IMR-90 (cell line): ENCODE measurements around the gene GTPBP6. TPM values are rescaled to one million over a fixed set of nuclear protein-coding genes. Genes with fewer than 3 reads are reported as not detected.

Source experiments
- ATAC-seq: fragments of 200-7000 bp; cut with Tn5 transposase; 2 replicates; pipeline ENCODE4 v1.9.1; 2020; ENCODE audit warnings: low read depth, mild to moderate bottlenecking, moderate library complexity
- BruUV-seq: library from RNA; stranded (reverse); fragments of 400-500 nt; replicated peaks from 2 replicates; lab custom pipeline; 2021; lab: Mats Ljungman, UMichigan
- CTCF ChIA-PET: fragments of 300-600 bp; formaldehyde crosslinking; extraction: SDS; loops from one replicate; lab custom pipeline; 2021; ENCODE audit warnings: antibody characterized with exemption; lab: Yijun Ruan, JAX
- POLR2A ChIA-PET: fragments of 300-600 bp; sonication (Branson Sonifier 250); formaldehyde crosslinking; loops from one replicate; lab custom pipeline; 2022; ENCODE audit warnings: antibody characterized with exemption; ENCODE audit not compliant: unreplicated experiment; lab: Charles Lee
- DNase-seq: peaks from one replicate; pipeline ENCODE4 v3.0.0; 2013
- H2AFZ ChIP-seq: replicated peaks from 2 replicates; pipeline ENCODE3; 2013; ENCODE audit warnings: low read length, mild to moderate bottlenecking; ENCODE audit not compliant: poor library complexity
- H2AK5ac ChIP-seq: 2 replicates; pipeline ENCODE4 v1.6.1; 2013; ENCODE audit warnings: low read depth, low read length, inconsistent platforms
- H2AK9ac ChIP-seq: replicated peaks from 2 replicates; pipeline ENCODE3; 2013; ENCODE audit warnings: mild to moderate bottlenecking, low read depth, low read length, moderate library complexity; ENCODE audit not compliant: poor library complexity
- H2BK120ac ChIP-seq: 2 replicates; pipeline ENCODE4 v1.6.1; 2013; ENCODE audit warnings: low read depth, low read length, inconsistent platforms
- H2BK15ac ChIP-seq: 3 replicates; pipeline ENCODE4 v1.6.1; 2013; ENCODE audit warnings: low read depth, low read length, inconsistent platforms
- H2BK20ac ChIP-seq: 2 replicates; pipeline ENCODE4 v1.6.1; 2013; ENCODE audit warnings: low read depth, mild to moderate bottlenecking, inconsistent platforms, low read length, moderate library complexity
- H2BK5ac ChIP-seq: 2 replicates; pipeline ENCODE4 v1.6.1; 2013; ENCODE audit warnings: mild to moderate bottlenecking, low read depth, low read length, inconsistent platforms; ENCODE audit not compliant: poor library complexity, severe bottlenecking
- H3K14ac ChIP-seq: replicated peaks from 2 replicates; pipeline ENCODE4 v1.6.1; 2013; ENCODE audit warnings: low read depth, low read length, inconsistent platforms
- H3K18ac ChIP-seq: 2 replicates; pipeline ENCODE4 v1.6.1; 2013; ENCODE audit warnings: low read depth, low read length, control low read depth
- H3K23ac ChIP-seq: 2 replicates; pipeline ENCODE4 v1.6.1; 2013; ENCODE audit warnings: low read depth, low read length, inconsistent platforms
- H3K27ac ChIP-seq: 2 replicates; pipeline ENCODE4 v1.5.1; 2013; ENCODE audit warnings: mild to moderate bottlenecking, control low read depth, low read length; ENCODE audit not compliant: insufficient read depth
- H3K27me3 ChIP-seq: 2 replicates; pipeline ENCODE4 v1.6.1; 2013; ENCODE audit warnings: low read length; ENCODE audit not compliant: control insufficient read depth, insufficient read depth
- H3K36me3 ChIP-seq: 2 replicates; pipeline ENCODE4 v1.6.1; 2013; ENCODE audit warnings: low read length, mixed read lengths; ENCODE audit not compliant: control insufficient read depth, insufficient read depth
- H3K4ac ChIP-seq: 2 replicates; pipeline ENCODE4 v1.6.1; 2013; ENCODE audit warnings: low read depth, low read length, inconsistent platforms
- H3K4me1 ChIP-seq: 2 replicates; pipeline ENCODE4 v1.6.1; 2013; ENCODE audit warnings: low read length, mixed read lengths; ENCODE audit not compliant: control insufficient read depth, insufficient read depth
- H3K4me2 ChIP-seq: 2 replicates; pipeline ENCODE4 v1.6.1; 2013; ENCODE audit warnings: low read depth, mild to moderate bottlenecking, control low read depth, low read length, moderate library complexity
- H3K4me3 ChIP-seq: 2 replicates; pipeline ENCODE4 v1.5.1; 2013; ENCODE audit warnings: low read depth, mild to moderate bottlenecking, control low read depth, low read length, moderate library complexity; ENCODE audit not compliant: insufficient read depth
- H3K56ac ChIP-seq: 2 replicates; pipeline ENCODE4 v1.6.1; 2013; ENCODE audit warnings: low read length, inconsistent platforms; ENCODE audit not compliant: insufficient read depth; ENCODE audit errors: extremely low read depth
- H3K79me1 ChIP-seq, 2 experiments: 2 replicates each; pipeline ENCODE4 v1.6.1; 2013; ENCODE audit warnings: low read length in 2 of 2, inconsistent platforms in 1 of 2, low read depth in 1 of 2
- H3K9ac ChIP-seq: 2 replicates; pipeline ENCODE4 v1.6.1; 2013; ENCODE audit warnings: low read depth, low read length, control low read depth
- H3K9me1 ChIP-seq: 2 replicates; pipeline ENCODE4 v1.6.1; 2013; ENCODE audit warnings: low read length, inconsistent platforms; ENCODE audit not compliant: insufficient read depth
- H3K9me3 ChIP-seq: 2 replicates; pipeline ENCODE4 v1.6.1; 2013; ENCODE audit warnings: low read length; ENCODE audit not compliant: control insufficient read depth, insufficient read depth
- H4K20me1 ChIP-seq: 2 replicates; pipeline ENCODE4 v1.6.1; 2013; ENCODE audit warnings: low read length, inconsistent platforms; ENCODE audit not compliant: insufficient read depth
- H4K5ac ChIP-seq: 2 replicates; pipeline ENCODE4 v1.6.1; 2013; ENCODE audit warnings: mild to moderate bottlenecking, low read depth, low read length, control low read depth
- H4K8ac ChIP-seq, 2 experiments: 2 replicates each; pipeline ENCODE4 v1.6.1; 2013; ENCODE audit warnings: low read depth in 2 of 2, low read length in 2 of 2, control low read depth in 1 of 2, inconsistent platforms in 1 of 2
- H4K91ac ChIP-seq: 2 replicates; pipeline ENCODE4 v1.6.1; 2013; ENCODE audit warnings: low read depth, low read length, inconsistent platforms; ENCODE audit not compliant: insufficient read depth
- BHLHE40 ChIP-seq: fragments of 150-350 bp; IDR thresholded peaks from 2 replicates; pipeline ENCODE4 v1.6.1; 2016; ENCODE audit warnings: mild to moderate bottlenecking, low read depth, low read length
- CEBPB ChIP-seq: IDR thresholded peaks from 2 replicates; pipeline ENCODE4 v1.6.1; 2012; ENCODE audit warnings: low read depth, low read length, improper control_type of control experiment
- CHD1 ChIP-seq: IDR thresholded peaks from 2 replicates; pipeline ENCODE4 v1.6.1; 2012; ENCODE audit warnings: low read depth, low read length, improper control_type of control experiment
- CTCF ChIP-seq: conservative IDR thresholded peaks from 2 replicates; pipeline ENCODE4 v1.5.1; 2012; ENCODE audit warnings: mild to moderate bottlenecking, low read depth, low read length, improper control_type of control experiment
- ELK1 ChIP-seq: fragments of 150-350 bp; IDR thresholded peaks from 2 replicates; pipeline ENCODE4 v1.6.1; 2016; ENCODE audit warnings: low read depth, mild to moderate bottlenecking, low read length, moderate library complexity, borderline replicate concordance
- FOS ChIP-seq: fragments of 150-350 bp; IDR thresholded peaks from 2 replicates; pipeline ENCODE4 v1.6.1; 2016; ENCODE audit warnings: low read depth, low read length
- MAZ ChIP-seq: IDR thresholded peaks from 2 replicates; pipeline ENCODE4 v1.6.1; 2012; ENCODE audit warnings: low read depth, mild to moderate bottlenecking, low read length, improper control_type of control experiment, moderate library complexity, borderline replicate concordance
- MXI1 ChIP-seq: IDR thresholded peaks from 2 replicates; pipeline ENCODE4 v1.6.1; 2012; ENCODE audit warnings: low read depth, mild to moderate bottlenecking, low read length, moderate library complexity, borderline replicate concordance
- NFE2L2 ChIP-seq: fragments of 150-350 bp; IDR thresholded peaks from 2 replicates; pipeline ENCODE4 v1.6.1; 2016; ENCODE audit warnings: low read depth, mild to moderate bottlenecking, low read length
- RAD21 ChIP-seq: IDR thresholded peaks from 2 replicates; pipeline ENCODE4 v1.6.1; 2012; ENCODE audit warnings: low read length, improper control_type of control experiment
- RFX5 ChIP-seq: IDR thresholded peaks from 2 replicates; pipeline ENCODE4 v1.8.0; 2012; ENCODE audit warnings: low read depth, mild to moderate bottlenecking, low read length, moderate library complexity
- SMC3 ChIP-seq: fragments of 150-350 bp; IDR thresholded peaks from 2 replicates; pipeline ENCODE4 v1.6.1; 2016; ENCODE audit warnings: low read depth, mild to moderate bottlenecking, antibody characterized with exemption, low read length, moderate library complexity
- USF2 ChIP-seq: fragments of 150-350 bp; IDR thresholded peaks from 2 replicates; pipeline ENCODE4 v1.6.1; 2017; ENCODE audit warnings: mild to moderate bottlenecking, antibody characterized with exemption, low read length, low read depth
- WGBS, 2 experiments: methylation state at CpG; one replicate each; pipeline versions ENCODE4 v1.1.5 to v1.1.7; 2013; ENCODE audit warnings: missing lambda C conversion rate in 2 of 2; ENCODE audit not compliant: insufficient read length in 1 of 2; ENCODE audit errors: extremely low coverage in 2 of 2; 5-methylcytosine and 5-hydroxymethylcytosine counted together
- dilution Hi-C: fragments of 300-500 bp; cut with HindIII; formaldehyde crosslinking; loops from one replicate; pipeline ENCODE4 v1.14.3; 2018; ENCODE audit warnings: low sequenced_read_pairs; ENCODE audit not compliant: unreplicated experiment
- in situ Hi-C: fragments of 300-500 bp; cut with MboI; formaldehyde crosslinking; loops from 3 replicates; pipeline ENCODE4 v1.14.3; 2019; ENCODE audit warnings: low sequenced_read_pairs, inconsistent platforms, mixed read lengths
- intact Hi-C: fragments of 100-400 bp; cut with micrococcal nuclease; formaldehyde crosslinking; loops from 2 replicates; pipeline ENCODE4 v1.10.0; 2022
- polyA plus RNA-seq, 3 experiments: library from polyadenylated mRNA; depleted of rRNA; stranded (reverse); fragments of >200 nt; gene quantifications; 2 replicates each; pipeline ENCODE4 v1.2.3, GENCODE V29; 2012; ENCODE audit warnings: low replicate concordance in 1 of 3
- total RNA-seq: library from RNA; depleted of rRNA; stranded (reverse); fragments of >200 nt; gene quantifications from 2 replicates; pipeline ENCODE4 v1.2.3, GENCODE V29; 2012

GTPBP6 gene
- total and polyA plus RNA-seq, 2 of the 4 experiments (the other 2 are of a cell fraction) = 24.0 to 31.6 TPM

- Histone ChIP-seq H3K9ac (no peak overlapping the region), H3K4me2 (no peak overlapping the region), H3K27me3 (no peaks in the 10 kb centered on the region), H2AFZ (no peak overlapping the region), H3K36me3 (peaks cover 21% of the 10 kb centered on the region; the same call in 1 of the 2 replicates), H3K9me1 (no peaks in the 10 kb centered on the region), H4K8ac (no peak overlapping the region), H2BK120ac (no peak overlapping the region), H4K5ac (no peak overlapping the region), H3K27ac (no peak overlapping the region), H3K23ac (no peak overlapping the region), H3K4ac (no peak overlapping the region), H3K14ac (no peak overlapping the region), H3K18ac (no peak overlapping the region), H3K4me1 (peaks cover 3% of the 10 kb centered on the region), H2BK20ac (no peak overlapping the region), H3K79me1 (no peaks in the 10 kb centered on the region), H2BK5ac (no peak overlapping the region), H3K56ac (no peak overlapping the region), H2AK5ac (no peak overlapping the region), H4K91ac (no peak overlapping the region), H2BK15ac (no peak overlapping the region), H3K9me3 (peaks cover 3% of the 10 kb centered on the region; the same call in 1 of the 2 replicates), H4K20me1 (no peaks in the 10 kb centered on the region; the same call in 1 of the 2 replicates), H2AK9ac (no peak overlapping the region), H3K4me3 (no peak overlapping the region)
- dilution Hi-C loops (no loop called here), intact Hi-C loops (no loop called here), in situ Hi-C loops (no loop called here)
- ATAC-seq (no peak), DNase-seq (no peak)
- BruUV-seq = no TSS peak
- POLR2A ChIA-PET = no interaction called here
- whole genome bisulfite sequencing, 2 experiments = 97% methylated on average over 41 of the region's 47 CpGs; no CpG with 5 or more reads in 1 of the 2 experiments
- TF ChIP-seq SMC3 (no peak), CTCF (no peak), ELK1 (no peak), CHD1 (no peak), RFX5 (no peak), CEBPB (no peak), NFE2L2 (no peak), RAD21 (no peak), USF2 (no peak), FOS (no peak), MAZ (no peak), BHLHE40 (no peak), MXI1 (no peak)
- CTCF ChIA-PET = no interaction called here
Observed at GRCh38 chrX:334971-335757, 16.6 kb upstream of the GTPBP6 start.
